HG02571 (cell line): ENCODE measurements around the gene SRGAP1.
"Not testable (repeated sequence)": the region's sequence is repeated elsewhere in the genome, so short reads cannot be mapped to it uniquely, and the experiment has no call there.

Experiments
- ATAC-seq: cut with Tn5 transposase; IDR thresholded peaks from one replicate; pipeline ENCODE4 v1.9.1; 2021; ENCODE audit warnings: mild to moderate bottlenecking, moderate library complexity; ENCODE audit not compliant: unreplicated experiment

Gene SRGAP1

DNA sequence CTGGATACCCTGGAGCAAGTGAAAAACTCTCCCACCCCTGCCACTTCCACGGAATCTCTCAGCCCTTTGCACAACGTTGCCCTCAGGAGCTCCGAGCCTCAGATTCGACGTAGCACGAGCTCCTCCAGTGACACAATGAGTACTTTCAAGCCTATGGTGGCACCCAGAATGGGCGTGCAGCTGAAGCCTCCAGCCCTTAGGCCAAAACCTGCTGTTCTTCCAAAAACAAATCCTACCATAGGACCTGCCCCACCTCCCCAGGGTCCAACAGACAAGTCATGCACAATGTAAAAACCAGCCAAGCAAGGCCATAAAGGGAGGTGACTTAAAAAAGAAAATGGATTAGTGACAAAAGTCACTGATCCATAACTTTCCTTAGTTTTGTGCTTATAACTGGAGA lies 297.9 kb downstream of the SRGAP1 start:
- no peak for ATAC-seq

GRCh38 chr12:64142784-64143183 lies 298.3 kb downstream of the SRGAP1 start:
- no peak for ATAC-seq

GRCh38 chr12:64145226-64145625 lies 300.7 kb downstream of the SRGAP1 start:
- ATAC-seq = no peak

GRCh38 chr12:64147011-64147631 lies 302.6 kb downstream of the SRGAP1 start:
- no peak for ATAC-seq

GRCh38 chr12:64147875-64148274 lies 303.4 kb downstream of the SRGAP1 start:
- ATAC-seq = no peak

DNA sequence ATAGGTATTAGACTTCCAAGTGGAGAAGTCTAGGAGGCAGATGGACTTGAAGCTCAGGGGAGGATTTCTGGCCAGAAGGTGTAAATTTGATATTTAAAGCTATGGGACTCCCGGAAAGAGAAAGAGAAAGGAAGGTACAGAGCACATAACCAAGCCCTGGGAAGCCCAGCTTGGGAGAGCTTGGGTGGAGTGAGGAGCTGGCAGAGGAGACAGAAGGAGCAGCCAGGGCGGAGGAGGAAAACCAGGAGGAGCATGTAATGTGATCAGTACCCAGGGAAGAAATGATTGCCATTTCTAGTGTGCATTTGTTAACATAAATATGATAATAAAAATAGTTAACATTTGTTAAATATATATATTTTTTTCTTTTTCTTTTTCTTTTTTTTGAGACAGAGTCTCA lies 310.2 kb downstream of the SRGAP1 start:
- ATAC-seq = no peak

- no peak for ATAC-seq
These were observed 312.6 kb downstream of the SRGAP1 start for GRCh38 chr12:64157110-64157509.

DNA sequence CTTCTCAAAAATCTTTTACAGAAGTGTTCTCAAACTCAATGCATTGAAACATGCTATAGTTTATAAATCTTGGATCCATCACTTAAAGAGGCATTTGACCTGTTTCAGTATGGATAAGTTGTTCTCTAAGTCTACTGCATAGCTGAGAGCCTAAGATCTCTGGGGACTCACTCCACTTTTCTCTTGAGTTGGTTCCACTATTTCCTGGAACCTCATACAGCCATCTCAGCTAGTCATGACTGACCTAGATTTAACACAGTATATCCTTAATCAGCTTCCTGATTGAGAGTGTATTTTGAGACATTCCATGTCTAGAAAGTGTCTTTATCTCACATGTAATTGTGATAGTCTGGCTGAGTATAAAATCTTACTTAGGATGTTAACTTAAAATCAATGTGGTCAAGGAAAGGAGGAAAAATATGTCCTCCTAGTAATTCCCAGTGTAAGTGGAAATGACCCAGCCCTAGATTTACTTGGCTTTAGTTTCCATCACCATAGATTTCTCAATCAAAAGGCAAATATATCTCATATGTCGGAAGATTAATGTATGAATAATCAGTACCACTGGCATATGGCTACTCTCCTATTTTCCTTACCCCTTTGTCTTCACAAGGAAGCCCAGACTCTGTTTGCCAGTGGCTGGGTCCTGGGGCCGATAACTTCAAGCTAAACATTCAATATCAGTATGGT lies 315.7 kb downstream of the SRGAP1 start:
- no peak for ATAC-seq

- ATAC-seq = no peak
These were observed 316.2 kb downstream of the SRGAP1 start for GRCh38 chr12:64160711-64161060.

GRCh38 chr12:64166606-64167005 lies 322.1 kb downstream of the SRGAP1 start:
- ATAC-seq = not testable (repeated sequence)

DNA sequence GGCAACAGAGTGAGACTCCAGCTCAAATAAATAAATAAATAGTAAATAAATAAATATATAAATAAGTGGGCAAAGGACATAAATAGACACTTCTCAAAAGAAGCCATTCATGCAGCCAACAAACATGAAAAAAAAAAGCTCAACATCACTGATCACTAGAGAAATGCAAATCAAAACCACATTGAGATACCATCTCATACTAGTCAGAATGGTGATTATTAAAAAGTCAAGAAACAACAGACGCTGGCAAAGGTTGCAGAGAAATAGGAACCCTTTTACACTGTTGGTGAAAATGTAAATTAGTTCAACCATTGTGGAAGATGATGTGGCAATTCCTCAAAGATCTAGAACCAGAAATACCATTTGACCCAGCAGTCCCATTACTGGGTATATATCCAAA lies 322.5 kb downstream of the SRGAP1 start:
- not testable (repeated sequence) for ATAC-seq

GRCh38 chr12:64170024-64170423 lies 325.5 kb downstream of the SRGAP1 start:
- ATAC-seq = no peak

GRCh38 chr12:64170730-64171129 lies 326.2 kb downstream of the SRGAP1 start:
- ATAC-seq = no peak

DNA sequence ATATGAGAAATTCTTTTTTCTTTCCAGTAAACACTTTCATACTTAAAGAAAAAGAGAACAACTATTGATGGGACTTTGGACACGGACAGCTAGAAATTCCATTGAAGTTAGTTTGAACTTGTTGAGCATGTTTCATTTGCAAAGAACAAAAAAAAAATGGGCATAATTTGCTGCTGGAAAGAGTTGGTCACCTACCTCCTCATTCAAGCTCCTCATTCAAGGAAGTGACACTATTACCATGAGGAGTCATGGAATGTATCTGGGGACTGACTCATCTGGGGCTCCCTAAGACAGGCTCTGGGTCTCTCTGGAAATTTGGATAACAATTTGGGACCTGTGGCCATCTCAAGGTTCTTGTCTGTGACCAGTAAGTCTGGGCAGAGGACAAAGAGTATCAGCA lies 327.2 kb downstream of the SRGAP1 start:
- no peak for ATAC-seq

- no peak for ATAC-seq
These were observed 327.9 kb downstream of the SRGAP1 start for GRCh38 chr12:64172143-64172970.

GRCh38 chr12:64173456-64173855 lies 329.0 kb downstream of the SRGAP1 start:
- ATAC-seq = no peak

DNA sequence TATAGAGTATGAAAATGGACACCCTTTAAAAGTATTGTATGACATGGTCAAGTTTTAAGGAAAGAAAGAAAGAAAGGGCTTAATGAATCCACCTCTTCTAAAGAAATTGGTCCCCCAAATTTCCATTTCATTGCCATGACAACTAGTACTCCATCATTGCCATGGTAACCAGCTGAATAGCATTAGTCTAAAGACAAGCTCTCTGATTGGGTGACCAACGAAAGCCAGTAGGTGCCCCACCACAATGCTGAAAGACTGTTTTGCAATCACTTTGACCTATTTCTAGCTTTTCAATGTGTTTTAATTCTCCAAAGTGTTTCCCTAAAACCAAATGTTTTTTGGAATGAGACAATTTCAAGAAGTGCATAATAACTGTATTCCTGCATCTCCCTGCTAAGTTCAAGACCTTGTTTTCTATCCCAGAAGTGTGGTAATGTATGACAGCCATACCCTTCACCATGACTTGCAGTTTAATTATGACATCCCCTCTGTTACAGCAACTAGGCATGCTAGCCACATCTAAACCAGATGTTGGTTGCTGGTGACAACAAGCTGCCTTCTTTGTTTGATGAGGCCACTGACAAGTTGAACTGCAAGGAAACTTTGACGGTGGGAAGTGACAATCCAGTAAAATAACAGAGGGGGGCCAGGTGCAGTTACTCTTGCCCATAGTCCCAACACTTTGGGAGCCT lies 330.9 kb downstream of the SRGAP1 start:
- no peak for ATAC-seq

GRCh38 chr12:64177001-64177400 lies 332.5 kb downstream of the SRGAP1 start:
- no peak for ATAC-seq

DNA sequence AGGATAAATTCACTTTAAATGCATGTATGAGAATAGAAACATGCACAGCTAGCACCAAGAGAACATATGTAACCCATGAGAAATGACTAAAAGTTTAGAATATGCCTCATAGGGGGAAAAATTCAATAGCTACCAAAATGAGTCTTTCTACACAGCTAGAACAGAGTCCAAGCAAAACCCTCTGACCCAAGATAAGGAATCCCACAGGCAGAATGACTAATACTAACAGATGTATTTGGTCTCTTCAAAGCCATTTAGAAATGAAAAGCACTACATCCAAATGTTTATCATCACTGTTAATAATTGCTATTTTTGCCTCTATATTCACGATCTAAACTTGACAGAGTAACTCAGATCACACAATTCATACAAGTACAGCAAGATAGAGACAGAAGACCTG lies 333.6 kb downstream of the SRGAP1 start:
- no peak for ATAC-seq

DNA sequence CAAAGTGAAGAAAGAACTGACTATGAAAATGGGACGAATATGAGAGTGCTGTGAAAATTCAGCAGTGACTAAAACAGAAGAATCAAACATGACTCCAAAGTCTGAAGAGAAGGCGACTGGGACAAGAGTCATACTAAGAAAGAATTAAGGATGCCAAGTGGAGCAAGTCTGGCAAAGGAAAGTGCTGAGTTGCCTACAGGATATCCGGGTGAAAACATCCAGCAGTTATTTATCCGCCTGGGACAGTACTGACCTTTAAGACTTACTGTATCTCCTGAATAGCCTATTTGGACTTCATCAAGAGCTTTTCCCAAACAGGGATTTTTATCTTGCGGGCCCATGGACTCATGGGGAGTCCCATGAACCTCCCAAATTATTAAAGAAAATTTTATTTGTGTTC lies 336.5 kb downstream of the SRGAP1 start:
- no peak for ATAC-seq
